Amniotic stem cell (primary cell): Measurements from ENCODE around the gene RNF225.
"Not testable (repeated sequence)": the region's sequence is repeated elsewhere in the genome, so short reads cannot be mapped to it uniquely, and the experiment has no call there.

Source experiments
- DNase-seq: peaks from one replicate; lab custom pipeline; 2025; lab: John Stamatoyannopoulos, UW

RNF225 gene

GRCh38 chr19:58395220-58395978 lies at the start of gene RNF225:
Gene RNF225 (plus strand): TSS chr19:58395656. CDS start chr19:58396090, 434 bp downstream.
- no peak for DNase-seq

DNA sequence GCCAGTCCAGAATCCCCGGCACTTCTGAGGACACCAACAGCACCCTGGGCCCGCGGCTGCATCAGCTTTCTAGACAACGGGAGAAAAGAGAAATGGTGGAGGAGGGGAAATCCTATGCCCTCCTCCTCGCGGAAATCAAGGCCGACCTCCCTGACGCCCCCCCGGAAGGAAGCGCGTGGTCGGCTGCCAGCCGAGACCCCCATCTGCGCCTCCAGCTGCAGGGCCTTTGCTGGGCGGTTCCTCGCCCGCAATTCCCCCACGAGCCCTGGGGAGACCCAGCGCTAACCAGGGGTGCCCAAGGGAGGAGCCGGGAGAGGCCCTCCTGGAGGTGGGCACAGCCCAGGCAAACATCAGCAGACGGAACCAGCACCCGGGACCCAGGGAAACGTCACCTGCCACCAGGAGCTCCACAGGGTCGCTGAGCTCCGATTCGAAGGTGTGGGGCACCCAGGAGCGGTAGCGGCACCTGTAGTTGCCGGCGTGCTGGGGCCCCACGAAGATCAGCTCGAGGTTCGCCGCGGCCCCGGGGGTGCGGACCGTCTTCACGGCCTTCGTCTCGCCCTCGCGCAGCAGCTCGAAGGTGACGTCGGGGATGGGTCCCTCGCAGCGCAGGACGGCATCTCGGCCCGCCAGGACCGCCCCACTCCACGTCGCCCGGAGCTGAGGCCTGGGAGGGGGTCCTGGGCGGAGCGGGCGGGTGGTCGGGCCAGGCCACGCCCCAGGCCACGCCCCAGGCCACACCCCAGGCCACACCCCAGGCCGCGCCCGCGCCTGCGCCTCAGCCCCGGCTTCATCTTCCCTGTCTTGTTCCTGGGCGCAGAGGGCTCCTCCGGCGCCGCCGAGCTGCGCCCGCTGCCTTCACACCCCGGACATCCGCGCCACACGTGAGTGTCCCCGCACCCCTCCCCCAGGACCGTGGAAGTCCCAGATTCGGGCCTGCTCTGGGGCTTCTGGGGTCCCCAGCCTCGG lies 48.2 kb upstream of the RNF225 start:
- peak; percentile 22 for DNase-seq

DNA sequence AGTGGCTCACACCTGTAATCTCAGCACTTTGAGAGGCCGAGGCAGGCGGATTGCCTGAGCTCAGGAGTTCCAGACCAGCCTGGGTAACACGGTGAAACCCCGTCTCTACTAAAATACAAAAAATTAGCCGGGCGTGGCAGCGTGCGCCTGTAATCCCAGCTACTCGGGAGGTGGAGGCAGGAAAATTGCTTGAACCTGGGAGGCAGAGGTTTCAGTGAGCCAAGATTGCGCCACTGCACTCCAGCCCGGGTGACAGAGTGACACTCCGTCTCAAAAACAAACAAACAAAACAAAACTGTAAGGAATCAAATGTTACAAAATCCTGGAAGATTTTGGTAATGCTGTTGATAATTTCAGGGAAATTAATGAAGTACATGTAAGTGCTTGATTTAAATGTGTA lies 47.4 kb upstream of the RNF225 start:
- not testable (repeated sequence) for DNase-seq

GRCh38 chr19:58349590-58349989 lies 45.9 kb upstream of the RNF225 start:
- no peak for DNase-seq

DNA sequence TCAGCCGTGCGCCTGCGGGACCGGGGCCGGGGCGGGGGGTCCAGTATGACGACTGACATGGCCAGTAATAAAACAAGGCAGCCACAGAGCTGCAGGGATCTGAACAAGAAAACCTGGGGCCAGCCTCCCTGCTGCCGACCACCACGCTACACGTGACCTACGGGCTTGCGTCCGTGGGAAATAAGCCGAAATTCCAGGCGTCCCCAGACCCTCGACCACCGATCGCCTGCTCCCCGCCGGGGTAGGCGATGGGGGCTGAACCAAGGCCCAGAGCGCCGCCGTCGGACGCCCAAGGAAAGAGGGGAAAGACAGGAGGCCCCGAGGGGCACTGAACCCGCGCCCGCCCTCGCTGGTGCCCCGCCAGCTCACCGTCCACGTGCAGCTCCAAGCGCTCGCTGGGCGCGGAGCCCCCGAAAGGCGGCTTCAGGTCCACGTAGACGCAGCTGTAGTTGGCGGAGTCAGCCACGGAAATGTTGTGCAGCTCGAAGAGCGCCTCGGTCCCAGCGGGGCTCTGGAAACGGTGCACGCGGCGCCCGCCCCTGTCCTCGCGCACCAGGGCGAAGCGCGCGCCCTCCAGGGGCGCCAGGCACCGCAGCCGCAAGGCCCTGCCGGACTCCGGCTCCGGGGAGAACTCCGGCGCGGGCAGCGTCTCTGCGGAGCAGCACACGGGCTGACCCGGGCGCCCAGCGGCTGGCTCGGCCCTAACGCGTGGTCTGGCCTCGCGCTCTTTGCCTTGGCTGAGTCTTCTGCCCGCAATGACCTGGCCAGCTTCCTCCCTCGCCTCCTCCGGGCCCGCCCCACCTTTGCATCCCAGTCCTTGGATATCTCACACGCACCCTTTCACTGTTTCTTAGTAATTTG lies 45.2 kb upstream of the RNF225 start:
- DNase-seq: no peak

- no peak for DNase-seq
Measured at GRCh38 chr19:58350871-58351557, 44.4 kb upstream of the RNF225 start.

DNA sequence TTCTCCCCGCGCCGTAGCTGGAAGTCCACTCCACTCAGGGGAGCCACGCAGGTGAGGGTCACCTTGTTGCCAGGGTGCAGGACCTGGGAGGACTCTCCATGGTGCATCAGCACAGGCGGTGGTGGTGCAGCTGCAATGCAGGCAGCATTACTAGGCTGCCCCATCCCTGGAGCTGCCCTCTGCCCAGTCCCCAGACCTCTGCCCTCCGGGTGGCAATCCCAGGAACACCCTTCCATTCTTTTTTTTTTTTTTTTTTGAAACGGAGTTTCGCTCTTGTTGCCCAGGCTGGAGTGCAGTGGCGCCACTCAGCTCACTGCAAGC lies 43.9 kb upstream of the RNF225 start:
- DNase-seq: no peak

DNA sequence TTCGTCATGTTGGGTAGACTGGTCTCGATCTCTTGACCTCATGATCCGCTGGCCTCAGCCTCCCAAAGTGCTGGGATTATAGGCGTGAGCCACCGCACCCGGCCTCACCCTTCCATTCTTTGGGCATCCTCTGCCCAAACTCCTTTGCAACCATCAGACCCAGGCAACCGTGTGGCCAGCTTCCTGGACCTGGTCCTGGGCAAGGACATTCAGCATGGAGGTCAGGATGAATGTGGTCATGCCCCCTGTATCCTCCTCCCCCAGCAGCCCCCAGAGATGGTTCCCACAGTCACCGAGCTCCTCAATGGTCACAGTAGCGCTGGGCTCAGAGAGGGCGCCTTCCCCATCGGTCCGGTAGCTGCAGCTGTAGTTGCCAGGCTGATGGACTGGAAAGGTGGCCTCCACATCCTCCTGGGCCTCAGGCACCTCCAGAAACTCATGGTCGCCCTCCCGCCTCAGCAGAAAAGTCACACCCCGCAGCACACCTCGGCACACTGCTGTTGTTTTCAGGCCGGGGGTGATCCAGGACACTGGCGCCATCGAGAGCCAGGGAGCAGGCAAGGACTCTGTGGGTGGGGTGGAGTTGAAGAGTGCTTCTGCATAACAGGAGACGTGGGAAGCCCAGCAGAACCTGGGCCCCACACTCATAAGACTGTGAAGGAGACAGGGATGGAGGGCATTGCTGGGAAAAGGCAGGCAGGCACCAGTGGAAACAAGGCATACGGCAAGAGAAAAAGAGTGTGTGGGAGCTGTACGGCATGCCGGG lies 43.3 kb upstream of the RNF225 start:
- DNase-seq: no peak

GRCh38 chr19:58352760-58353671 lies 42.4 kb upstream of the RNF225 start, which contains the start of gene A1BG:
Gene A1BG (minus strand): TSS chr19:58353492. CDS start chr19:58353437, 55 bp downstream.
- DNase-seq: no peak

GRCh38 chr19:58353717-58354477 lies 41.6 kb upstream of the RNF225 start:
- no peak for DNase-seq

- DNase-seq: no peak
Measured at GRCh38 chr19:58354478-58355030, 40.9 kb upstream of the RNF225 start.

DNA sequence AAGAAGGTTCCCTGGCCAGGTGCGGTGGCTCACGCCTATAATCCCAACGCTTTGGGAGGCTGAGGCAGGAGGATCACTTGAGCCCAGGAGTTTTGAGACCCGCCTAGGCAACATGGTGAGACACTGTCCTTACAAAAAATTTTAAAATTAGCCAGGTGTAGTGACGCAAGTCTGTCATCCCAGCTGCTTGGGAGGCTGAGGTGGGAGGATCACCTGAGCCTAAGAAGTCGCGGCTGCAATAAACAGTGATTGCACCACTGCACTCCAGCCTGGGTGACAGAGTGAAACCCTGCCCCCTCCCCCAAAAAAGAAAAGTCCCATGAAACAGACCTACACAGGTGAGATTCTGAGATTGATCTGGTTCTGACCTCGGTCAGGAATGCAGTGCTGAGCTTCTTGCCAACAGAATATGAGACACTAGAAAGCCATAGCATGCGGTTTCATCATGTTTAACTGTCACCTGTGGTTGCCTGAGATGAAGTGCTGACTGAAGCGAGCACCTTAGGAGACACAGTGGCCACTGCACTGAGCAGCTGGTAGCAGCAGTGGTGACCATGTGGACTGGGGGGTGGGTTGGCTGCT lies 40.1 kb upstream of the RNF225 start:
- DNase-seq: no peak

DNA sequence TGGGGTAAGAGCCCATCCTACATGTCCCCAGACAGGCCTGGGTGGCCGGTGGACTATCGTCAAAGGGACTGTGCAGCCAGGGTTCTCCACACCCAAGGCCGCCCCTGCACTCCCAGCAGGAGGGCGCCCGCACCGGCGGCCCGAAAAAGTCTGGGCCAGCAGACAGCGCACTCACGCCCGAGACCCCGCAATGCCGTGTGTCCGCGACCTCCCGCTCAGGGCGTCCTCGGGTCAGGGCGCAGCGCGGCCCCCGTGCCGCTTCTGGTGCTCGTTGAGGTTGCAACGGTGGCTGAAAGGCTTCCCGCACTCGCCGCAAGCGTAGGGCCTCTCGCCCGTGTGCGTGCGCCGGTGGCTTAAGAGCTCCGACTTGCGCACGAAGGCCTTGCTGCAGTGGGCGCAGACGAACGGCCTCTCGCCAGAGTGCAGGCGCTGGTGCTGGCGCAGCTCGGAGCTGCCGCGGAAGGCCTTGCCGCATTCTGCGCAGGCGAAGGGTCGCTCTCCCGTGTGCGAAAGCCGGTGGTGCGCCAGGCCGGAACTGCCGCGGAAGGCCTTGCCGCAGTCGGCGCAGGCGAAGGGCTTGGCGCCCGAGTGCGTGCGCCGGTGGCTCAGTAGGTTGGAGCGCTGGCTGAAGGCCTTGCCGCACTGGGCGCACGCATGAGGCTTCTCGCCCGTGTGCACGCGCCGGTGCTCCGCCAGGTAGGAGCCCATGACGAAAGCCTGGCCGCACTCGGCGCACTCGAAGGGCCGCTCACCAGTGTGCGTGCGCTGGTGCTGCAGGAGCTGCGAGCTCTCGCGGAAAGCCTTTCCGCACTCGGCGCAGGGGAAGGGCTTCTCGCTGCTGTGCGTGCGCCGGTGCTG lies 39.3 kb upstream of the RNF225 start:
- DNase-seq: no peak

DNA sequence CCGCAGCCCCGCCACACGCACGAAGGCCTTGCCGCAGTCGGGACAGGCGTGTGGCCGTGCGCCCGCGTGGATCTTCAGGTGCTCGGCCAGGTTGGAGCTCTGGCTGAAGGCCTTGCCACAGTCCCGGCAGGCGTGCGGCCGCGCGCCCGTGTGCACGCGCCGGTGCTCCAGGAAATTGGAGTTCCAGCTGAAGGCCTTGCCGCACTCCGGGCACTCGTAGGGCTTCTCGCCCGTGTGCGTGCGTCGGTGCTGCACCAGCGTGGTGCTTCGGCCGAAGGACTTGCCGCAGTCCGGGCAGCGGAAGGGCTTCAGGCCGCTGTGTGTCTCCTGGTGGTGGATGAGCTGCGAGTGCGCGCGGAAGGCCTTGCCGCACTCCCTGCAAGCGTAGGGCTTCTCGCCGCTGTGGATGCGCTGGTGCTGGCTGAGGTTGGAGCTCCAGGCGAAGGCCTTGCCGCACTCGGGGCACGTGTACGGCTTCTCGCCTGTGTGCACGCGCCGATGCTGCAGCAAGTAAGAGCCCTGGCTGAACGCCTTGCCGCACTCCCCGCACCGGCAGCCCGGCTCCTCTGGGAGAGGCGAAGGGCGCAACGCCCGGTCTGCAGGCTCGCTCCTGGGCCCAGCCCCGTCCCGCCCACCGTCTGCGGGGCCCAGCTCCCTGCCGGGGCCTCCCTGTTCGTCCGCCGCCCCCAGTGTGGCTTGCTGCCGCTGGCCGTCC lies 38.5 kb upstream of the RNF225 start:
- DNase-seq: no peak

DNA sequence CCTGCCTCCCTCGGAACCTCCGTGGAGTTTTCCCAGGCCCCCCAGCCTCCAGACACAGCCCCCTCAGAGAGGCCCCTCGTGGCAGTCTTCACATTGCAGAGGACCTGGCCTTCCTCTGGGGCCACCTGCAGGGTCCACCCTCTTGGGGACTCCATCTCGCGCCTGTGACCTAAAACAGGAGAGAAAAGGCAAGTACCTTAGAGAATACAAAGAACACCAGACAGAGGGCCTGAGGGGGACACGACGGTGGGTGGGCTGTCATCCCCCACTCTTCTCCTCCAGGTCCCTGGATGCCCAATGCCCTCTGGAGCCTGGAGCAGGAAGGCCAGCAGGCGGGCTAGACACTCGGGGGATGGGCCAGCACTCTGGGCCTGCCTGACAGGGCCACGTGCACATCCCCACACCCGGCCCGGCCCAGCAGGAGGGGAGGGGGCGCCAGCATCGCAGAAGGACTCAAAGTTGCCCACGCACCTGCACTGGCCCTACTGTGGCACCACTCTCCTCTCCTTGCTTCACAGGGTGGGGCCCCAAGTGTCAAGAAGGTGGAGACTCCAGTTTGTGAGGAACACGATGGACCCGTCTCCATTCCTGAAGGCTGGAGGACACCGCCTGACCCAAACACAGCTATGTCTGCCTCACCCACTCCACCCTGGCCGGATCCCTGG lies 37.8 kb upstream of the RNF225 start:
- no peak for DNase-seq

- DNase-seq: peak; percentile 35
Measured at GRCh38 chr19:58361900-58362271, 33.6 kb upstream of the RNF225 start.
